Ectodermal cell (in vitro differentiated cells): ENCODE measurements around the gene PERM1.
"Not testable (repeated sequence)": the region's sequence is repeated elsewhere in the genome, so short reads cannot be mapped to it uniquely, and the experiment has no call there.

Source experiments
- H3K27ac ChIP-seq: 2 replicates; pipeline ENCODE4 v1.7.0; 2013; ENCODE audit warnings: mild to moderate bottlenecking, low read depth, low read length; ENCODE audit not compliant: insufficient read depth, poor library complexity, severe bottlenecking
- H3K27me3 ChIP-seq: 2 replicates; pipeline ENCODE4 v1.7.0; 2013; ENCODE audit warnings: mild to moderate bottlenecking, low read length; ENCODE audit not compliant: insufficient read depth, control insufficient read depth, poor library complexity, severe bottlenecking
- H3K36me3 ChIP-seq: one replicate; pipeline ENCODE4 v1.7.0; 2013; ENCODE audit warnings: low read length; ENCODE audit not compliant: control insufficient read depth, insufficient read depth
- H3K4me1 ChIP-seq: one replicate; pipeline ENCODE4 v1.7.0; 2013; ENCODE audit warnings: low read length; ENCODE audit not compliant: control insufficient read depth, insufficient read depth
- H3K4me3 ChIP-seq: 2 replicates; pipeline ENCODE4 v1.7.0; 2013; ENCODE audit warnings: low read depth, low read length, control low read depth; ENCODE audit not compliant: insufficient read depth
- H3K9me3 ChIP-seq: 2 replicates; pipeline ENCODE4 v1.7.0; 2013; ENCODE audit warnings: mild to moderate bottlenecking, low read length, moderate library complexity; ENCODE audit not compliant: control insufficient read depth
- WGBS, 2 experiments: methylation state at CpG; one replicate each; pipeline ENCODE4 v1.1.7; 2013; ENCODE audit warnings: missing lambda C conversion rate in 2 of 2; 5-methylcytosine and 5-hydroxymethylcytosine counted together

PERM1 gene

DNA sequence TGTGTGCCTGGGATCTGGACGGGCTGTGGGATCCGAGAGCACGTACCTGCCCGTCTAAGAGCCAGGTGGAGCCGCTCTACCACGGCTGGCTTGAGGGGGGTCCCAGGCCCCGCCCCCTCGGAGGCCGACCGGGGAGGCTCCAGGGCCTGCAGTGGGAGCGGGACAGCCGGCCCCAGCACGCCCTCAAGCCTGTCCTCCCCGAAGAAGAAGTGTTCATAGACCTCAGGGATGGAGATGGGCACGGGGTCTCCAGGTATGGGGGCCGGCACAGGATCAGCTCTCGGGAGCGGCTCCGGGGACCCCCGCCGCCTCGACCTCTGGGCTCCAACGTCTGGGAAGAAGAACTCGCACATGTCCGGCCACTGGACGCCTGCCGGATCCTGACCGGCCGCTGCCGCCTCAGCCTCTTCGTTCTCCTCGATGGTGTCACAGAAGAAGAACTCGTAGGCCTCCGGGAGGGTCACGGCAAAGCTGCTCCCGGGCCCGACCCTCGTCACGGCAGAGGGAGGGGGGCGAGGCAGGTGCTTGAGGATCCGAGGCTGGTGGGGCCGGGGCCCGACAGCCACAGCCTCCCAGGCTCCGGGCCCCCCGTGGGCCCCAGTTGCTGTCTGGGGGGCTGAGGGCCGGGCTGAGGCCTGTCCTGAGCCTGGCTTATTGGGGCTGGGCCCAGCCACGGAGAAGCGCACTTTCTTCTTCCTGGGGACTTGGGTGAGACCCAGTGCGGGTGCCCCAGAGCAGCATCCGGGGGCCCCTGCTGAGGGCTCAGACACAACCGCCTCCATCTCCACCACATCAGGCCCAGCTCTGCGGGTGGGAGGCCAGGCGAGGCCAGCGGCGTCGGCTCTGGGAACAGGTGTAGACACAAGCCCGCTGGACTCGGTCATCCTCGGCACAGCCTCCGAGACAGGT lies 2.8 kb downstream of the PERM1 start:
- H3K27me3 ChIP-seq = peaks cover 55% of the 10 kb centered on the region
- H3K27ac ChIP-seq = no peak overlapping the region
- WGBS, 2 experiments = 90% methylated on average over 60 of the region's 60 CpGs

DNA sequence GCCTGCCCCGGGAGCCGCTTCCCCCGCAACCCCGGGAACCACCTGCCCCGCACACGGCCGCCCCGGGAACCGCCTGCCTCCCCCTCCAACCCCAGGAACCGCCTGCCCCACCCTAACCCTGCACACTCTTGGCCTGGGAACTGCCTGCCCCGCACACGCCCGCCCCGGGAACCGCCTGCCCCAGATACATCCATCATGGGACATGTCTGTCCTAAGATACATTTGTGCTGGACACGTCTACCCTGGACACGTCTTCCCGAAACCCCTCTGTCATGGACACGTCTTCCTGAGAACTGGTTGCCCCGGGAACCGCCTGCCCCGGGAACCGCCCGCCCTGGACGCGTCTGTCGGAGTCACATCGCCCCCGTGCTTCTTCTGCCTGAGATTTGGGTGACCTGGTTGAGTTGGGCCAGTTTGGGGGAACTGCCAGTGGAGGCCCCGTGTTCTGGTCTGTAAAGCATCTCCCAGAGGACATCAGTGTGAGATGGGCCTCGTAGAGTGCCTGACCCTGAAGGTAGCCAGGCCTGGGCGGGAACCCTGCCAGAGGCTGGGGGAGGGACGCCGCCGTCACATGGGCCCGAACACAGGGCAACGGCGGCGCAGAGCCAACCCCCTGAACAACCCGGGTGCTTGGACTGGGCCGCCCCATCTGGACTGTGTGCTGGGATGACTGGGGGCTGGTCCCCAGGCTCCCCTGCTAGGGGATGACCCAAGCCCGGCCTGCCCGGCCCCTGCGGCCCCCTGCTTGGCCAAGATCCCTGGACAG lies 3.6 kb downstream of the PERM1 start:
- H3K27me3 ChIP-seq = peaks cover 53% of the 10 kb centered on the region
- 90 to 91% methylated on average over 44 of the region's 44 CpGs for WGBS, 2 experiments
- no peaks in the 10 kb centered on the region for H3K36me3 ChIP-seq
- no peak overlapping the region for H3K4me3 ChIP-seq
- H3K4me1 ChIP-seq = no peaks in the 10 kb centered on the region
- H3K27ac ChIP-seq = no peak overlapping the region
- no peaks in the 10 kb centered on the region for H3K9me3 ChIP-seq

More for the DNA sequence above, 2.8 kb downstream of the PERM1 start:
- Histone ChIP-seq H3K4me1 (no peaks in the 10 kb centered on the region), H3K36me3 (no peaks in the 10 kb centered on the region), H3K4me3 (no peak overlapping the region), H3K9me3 (no peaks in the 10 kb centered on the region)

DNA sequence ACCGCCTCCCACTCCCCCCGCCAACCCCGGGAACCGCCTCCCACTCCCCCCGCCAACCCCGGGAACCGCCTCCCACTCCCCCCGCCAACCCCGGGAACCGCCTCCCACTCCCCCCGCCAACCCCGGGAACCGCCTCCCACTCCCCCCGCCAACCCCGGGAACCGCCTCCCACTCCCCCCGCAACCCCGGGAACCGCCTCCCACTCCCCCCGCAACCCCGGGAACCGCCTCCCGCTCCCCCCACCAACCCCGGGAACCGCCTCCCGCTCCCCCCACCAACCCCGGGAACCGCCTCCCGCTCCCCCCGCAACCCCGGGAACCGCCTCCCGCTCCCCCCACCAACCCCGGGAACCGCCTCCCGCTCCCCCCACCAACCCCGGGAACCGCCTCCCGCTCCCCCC lies 5.1 kb downstream of the PERM1 start:
- not testable (repeated sequence) for H3K4me1 ChIP-seq, H3K9me3 ChIP-seq, H3K4me3 ChIP-seq, H3K27ac ChIP-seq, H3K36me3 ChIP-seq
- peaks cover 46% of the 10 kb centered on the region for H3K27me3 ChIP-seq
- WGBS, 2 experiments = no CpG with 5 or more reads among the region's 39 CpGs

DNA sequence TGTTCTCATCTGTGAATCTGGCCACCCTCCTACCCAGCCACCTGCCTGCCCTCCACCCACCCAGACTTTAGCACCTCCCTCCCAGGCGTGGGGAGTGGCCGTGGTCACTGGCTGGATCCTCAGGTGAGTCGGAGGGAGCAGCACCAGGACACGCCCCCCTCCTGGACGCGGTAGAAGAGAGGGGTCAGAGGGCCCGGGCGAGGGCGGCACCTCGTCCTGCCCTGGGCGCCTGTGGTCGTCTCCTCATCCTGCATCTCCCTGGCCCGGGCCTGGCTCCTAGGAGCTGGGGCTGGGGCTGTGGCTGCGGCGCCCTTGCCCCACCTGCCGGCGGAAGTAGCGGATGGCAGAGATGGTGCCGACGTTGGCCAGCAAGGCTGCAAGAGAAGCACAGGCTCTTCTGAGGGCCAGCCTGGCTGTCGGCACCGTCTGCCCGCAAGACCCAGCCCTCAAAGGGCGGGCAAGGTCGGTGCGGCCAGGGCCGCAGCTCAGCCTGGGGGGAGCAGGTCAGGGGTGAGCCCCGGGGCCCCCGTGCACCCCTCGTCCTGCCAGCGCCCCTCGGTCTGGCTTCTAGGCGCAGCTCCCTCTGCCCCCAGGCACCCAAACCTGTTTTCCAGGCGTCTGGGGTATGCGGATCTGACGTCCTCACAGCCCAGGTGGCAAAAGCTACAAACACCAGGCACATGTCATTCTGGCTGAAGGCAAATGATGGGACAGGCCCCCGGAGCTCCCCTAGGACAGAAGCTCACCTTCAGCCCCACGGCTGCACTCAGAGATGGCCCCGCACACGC lies 5.8 kb downstream of the PERM1 start:
- Histone ChIP-seq H3K9me3 (no peaks in the 10 kb centered on the region), H3K4me1 (no peaks in the 10 kb centered on the region), H3K36me3 (no peaks in the 10 kb centered on the region), H3K27ac (no peak overlapping the region), H3K4me3 (no peak overlapping the region), H3K27me3 (peaks cover 46% of the 10 kb centered on the region)
- WGBS, 2 experiments = 20% methylated on average over 38 to 40 of the region's 40 CpGs

DNA sequence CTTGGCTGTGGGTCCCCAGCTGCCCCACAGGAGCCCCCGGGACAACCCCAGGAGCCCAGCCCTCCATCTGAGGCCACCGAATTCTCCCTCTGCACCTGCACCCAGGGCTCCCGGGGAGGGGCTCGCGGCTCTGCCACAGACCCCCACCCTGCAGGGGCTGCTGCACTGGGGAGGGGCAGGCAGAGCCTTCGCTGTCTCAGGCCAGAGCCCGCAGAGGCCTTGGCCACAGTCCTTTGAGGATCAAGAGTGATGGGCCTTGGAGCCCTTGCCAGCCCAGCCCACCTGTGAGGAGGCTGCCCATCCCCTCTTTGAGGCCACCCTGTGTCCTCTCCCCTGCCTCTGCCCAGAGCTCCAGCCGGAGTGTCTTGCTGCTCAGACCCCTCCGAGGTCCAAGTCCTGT lies 6.5 kb downstream of the PERM1 start:
- peaks cover 49% of the 10 kb centered on the region for H3K27me3 ChIP-seq
- WGBS, 2 experiments = 80 to 81% methylated on average over 9 of the region's 9 CpGs
- no peaks in the 10 kb centered on the region for H3K9me3 ChIP-seq
- no peak overlapping the region for H3K4me3 ChIP-seq
- no peak overlapping the region for H3K27ac ChIP-seq
- no peaks in the 10 kb centered on the region for H3K36me3 ChIP-seq
- H3K4me1 ChIP-seq = no peaks in the 10 kb centered on the region

DNA sequence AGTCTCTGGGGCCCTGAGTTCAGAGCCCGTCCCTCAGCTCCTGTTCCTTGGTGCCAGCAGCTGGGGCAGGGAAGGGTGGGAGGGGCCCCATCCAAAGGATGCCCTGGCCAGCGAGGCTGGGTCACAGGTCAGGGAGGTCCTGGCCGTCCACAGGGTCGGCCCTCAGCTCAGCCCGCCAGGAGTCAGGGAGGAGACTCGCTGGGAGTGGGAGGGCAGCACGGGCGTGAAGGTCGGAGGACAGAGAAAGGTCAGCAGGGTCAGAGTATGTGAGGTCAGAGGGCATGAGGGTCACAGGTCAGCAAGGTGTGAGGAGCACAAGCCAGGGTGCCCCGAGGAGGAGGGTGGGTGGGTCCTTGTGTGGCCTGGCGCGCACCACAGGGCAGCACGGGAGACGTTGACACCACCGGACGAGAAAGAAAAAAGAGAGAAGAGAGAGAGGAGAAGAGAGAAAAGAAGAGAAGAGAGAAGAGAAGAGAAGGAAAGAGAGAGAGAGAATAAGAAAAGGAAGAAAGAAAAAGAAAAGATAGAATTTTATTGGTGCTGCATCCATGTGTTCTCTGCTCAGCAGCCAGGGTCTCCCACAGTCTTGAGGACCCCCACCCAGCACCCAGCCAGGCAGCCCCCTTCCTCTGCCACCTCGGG lies 7.1 kb downstream of the PERM1 start:
- H3K4me3 ChIP-seq = no peak overlapping the region
- peaks cover 54% of the 10 kb centered on the region for H3K27me3 ChIP-seq
- H3K4me1 ChIP-seq = no peaks in the 10 kb centered on the region
- H3K36me3 ChIP-seq = no peaks in the 10 kb centered on the region
- no peak overlapping the region for H3K27ac ChIP-seq
- H3K9me3 ChIP-seq = no peaks in the 10 kb centered on the region
- 90% methylated on average over 17 of the region's 17 CpGs for WGBS, 2 experiments

DNA sequence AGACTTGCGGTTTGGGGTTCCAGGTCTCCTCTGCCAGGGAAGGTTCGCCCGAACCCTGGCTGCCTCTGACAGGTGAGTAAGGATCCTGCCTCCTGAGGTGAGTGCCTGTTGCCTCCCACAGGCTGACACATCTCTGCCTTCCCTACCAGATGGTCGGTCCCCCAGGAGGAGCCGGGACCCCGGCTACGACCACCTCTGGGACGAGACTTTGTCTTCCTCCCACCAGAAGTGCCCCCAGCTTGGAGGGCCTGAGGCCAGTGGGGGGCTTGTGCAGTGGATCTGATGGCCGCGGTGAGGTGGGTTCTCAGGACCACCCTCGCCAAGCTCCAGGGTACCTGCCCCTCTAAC lies 7.6 kb downstream of the PERM1 start:
- peaks cover 60% of the 10 kb centered on the region for H3K27me3 ChIP-seq
- no peak overlapping the region for H3K27ac ChIP-seq
- H3K9me3 ChIP-seq = no peaks in the 10 kb centered on the region
- no peaks in the 10 kb centered on the region for H3K4me1 ChIP-seq
- 91 to 92% methylated on average over 11 of the region's 11 CpGs for WGBS, 2 experiments
- no peaks in the 10 kb centered on the region for H3K36me3 ChIP-seq
- H3K4me3 ChIP-seq = no peak overlapping the region

DNA sequence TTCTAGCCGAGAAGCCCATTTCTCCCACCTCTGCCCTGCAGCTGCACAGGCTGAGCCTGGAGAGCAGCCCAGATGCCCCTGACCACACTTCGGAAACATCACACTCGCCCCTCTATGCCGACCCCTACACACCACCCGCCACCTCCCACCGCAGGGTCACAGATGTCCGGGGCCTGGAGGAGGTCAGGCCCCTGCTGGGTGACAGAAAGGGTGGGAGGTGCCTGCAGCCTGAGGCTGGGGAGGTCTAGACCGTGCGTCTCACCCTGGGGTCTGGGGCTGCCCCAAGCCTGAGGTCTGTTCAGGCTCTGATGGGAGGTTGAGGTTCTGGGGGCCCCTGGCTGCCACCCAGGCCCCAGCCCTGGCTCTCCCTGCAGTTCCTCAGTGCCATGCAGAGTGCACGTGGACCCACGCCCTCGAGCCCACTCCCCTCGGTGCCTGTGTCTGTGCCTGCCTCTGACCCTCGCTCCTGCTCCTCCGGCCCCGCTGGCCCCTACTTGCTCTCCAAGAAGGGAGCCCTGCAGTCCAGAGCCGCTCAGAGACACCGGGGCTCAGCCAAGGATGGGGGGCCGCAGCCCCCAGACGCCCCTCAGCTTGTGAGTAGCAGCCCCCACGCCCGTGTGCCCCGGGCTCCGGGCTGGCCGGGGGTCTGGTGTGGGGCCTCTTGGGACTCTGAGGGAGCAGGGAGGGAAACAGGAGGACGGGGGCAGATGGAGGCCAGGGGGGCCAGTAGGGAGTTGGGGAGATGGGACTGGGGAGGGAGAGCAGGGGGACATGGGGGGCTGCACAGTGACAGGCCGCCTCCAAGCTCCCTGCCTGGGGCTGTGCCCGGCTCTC lies 8.2 kb downstream of the PERM1 start:
- Histone ChIP-seq H3K27ac (no peak overlapping the region), H3K4me3 (no peak overlapping the region), H3K9me3 (no peaks in the 10 kb centered on the region), H3K27me3 (peaks cover 66% of the 10 kb centered on the region), H3K36me3 (no peaks in the 10 kb centered on the region), H3K4me1 (no peaks in the 10 kb centered on the region)
- 85 to 86% methylated on average over 28 of the region's 28 CpGs for WGBS, 2 experiments

DNA sequence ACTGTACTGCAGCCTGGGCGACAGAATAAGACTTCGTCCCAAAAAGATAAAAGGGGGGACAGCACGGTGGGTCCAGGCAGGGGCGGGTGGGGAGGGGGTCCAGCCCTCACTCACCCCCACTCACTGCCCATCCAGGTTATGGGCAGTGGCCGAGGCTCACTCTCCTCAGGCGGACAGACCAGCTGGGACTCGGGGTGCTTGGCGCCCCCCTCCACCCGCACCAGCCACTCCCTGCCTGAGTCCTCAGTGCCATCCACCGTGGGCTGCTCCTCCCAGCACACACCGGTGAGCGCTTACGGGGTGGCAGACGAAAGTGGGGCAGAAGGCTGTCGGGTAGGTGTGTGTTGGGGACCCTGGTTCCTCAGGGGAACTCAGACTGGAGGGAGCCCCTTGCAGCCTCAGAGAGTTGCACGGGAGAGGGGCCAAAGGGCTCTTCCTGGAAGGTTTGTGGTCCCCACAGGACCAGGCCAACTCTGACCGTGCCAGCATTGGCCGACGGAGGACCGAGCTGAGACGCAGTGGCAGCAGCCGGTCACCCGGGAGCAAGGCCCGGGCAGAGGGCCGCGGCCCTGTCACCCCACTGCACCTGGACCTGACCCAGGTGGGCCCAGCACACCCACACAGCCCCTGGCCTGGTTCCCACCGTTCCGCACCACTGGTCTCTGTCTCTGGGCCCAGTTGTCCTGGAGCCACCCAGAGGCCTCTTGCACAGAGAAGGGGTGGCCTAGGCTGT lies 9.0 kb downstream of the PERM1 start:
- 90% methylated on average over 28 of the region's 28 CpGs for WGBS, 2 experiments
- Histone ChIP-seq H3K4me3 (no peak overlapping the region), H3K9me3 (no peaks in the 10 kb centered on the region), H3K36me3 (no peaks in the 10 kb centered on the region), H3K27me3 (peaks cover 73% of the 10 kb centered on the region), H3K27ac (no peak overlapping the region), H3K4me1 (no peaks in the 10 kb centered on the region)
